ENCODE measurements around the gene SNX8.
"Not testable (repeated sequence)": the region's sequence is repeated elsewhere in the genome, so short reads cannot be mapped to it uniquely, and the experiment has no call there.

Gene SNX8

DNA sequence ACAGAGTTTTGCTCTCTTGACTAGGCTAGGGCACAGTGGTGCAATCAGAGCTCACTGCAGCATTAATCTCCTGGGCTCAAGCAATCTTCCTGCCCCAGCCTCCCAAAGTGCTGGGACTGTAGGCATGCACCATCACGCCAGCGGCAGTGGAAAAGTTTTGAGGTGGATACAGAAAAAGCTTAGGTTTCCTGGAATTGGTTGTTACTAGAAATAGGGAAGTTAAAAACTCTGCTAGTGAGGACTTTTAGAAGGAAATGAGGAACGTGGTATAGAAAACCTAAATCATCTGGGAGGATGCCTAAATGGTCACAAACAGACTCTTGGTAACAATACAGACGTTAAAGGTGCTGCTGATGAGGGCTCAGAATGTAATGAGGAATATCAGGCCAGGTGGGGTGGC, 10.9 kb upstream of the SNX8 start:
- no peak for DNase-seq (ENCODE audit: low read depth)

DNA sequence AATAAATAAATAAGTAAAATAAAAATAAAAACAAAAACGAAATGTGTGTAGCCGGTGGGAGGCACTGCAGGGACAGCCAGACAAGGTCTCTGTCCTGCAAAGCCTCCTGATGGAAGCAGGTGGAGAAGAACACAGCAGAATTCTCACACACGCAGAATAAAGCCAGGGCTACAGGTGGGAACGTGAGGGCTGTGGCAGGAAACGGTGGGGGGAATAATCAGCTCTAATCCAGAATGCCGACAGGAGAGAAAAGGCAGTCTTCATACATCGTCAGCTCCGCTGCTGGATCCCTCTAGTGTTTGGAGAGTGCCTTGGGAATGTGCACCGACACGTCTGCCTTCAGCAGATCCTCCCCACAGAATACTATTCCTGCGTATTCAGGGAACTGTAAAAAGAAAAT, 6.8 kb upstream of the SNX8 start:
- DNase-seq (ENCODE audit: low read depth): no peak

- no peak for DNase-seq (ENCODE audit: low read depth)
Measured at GRCh38 chr7:2317556-2318293, 3.5 kb upstream of the SNX8 start.

GRCh38 chr7:2316578-2316977, 2.3 kb upstream of the SNX8 start:
- DNase-seq (ENCODE audit: low read depth): no peak

DNA sequence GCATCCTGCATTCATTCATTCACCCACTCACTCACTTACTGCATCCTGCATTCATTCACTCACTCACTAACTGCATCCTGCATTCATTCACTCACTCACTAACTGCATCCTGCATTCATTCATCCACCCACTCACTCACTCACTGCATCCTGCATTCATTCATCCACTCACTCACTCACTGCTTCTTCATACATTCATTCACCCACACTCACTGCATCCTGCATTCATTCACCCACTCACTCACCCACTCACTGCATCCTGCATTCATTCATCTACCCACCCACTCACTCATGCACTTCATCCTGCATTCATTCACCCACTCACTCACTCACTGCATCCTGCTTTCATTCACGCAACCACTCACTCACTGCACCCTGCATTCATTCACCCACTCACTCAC, 1.5 kb upstream of the SNX8 start:
- DNase-seq (ENCODE audit: low read depth): no peak

DNA sequence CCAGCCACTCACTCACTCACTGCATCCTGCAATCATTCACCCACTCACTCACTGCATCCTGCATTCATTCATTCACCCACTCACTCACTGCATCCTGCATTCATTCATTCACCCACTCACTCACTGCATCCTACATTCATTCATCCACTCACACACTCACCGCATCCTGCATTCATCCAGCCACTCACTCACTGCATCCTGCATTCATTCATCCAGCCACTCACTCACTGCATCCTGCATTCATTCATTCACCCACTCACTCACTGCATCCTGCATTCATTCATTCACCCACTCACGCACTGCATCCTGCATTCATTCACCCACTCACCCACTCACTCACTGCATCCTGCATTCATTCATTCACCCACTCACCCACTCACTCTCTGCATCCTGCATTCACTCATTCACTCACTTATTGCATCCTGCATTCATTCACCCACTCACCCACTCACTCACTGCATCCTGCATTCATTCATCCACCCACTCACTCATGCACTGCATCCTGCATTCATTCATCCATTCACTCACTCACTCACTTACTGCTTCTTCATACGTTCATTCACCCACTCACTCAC, 802 bp upstream of the SNX8 start:
- DNase-seq (ENCODE audit: low read depth): not testable (repeated sequence)

DNA sequence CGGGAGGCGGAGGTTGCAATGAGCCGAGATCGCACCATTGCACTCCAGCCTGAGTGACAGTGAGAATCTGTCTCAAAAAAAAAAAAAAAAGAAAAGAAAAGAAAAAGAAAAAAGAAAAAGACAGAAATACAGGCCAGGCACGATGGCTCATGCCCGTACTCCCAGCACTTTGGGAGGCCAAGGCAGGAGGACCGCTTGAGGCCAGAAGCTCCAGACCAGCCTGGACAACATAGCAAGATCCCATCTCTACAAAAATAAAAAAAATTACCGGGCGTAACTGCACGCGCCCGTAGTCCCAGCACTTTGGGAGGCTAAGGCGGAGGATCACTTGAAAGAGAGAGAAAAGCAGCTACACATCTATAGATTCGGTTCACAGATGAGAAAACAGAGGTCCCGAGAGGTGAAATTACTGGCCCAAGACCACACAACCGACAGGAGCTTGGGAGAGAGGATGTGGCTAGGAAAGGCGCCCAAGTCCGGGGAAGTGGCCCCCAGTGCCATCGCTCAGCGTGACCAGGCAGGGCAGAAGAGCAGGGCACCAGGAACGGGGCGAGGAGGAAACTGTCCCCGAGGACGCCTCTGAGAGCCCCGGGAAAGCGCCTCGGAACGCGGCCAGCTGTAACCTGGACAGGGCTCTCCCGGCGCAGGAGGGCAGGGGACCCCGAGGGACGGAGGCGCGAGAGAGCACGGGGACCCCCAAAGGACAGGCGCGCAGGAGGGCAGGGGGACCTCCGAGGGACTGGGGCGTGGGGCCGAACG, 612 bp downstream of the SNX8 start:
- no peak for DNase-seq (ENCODE audit: low read depth)

GRCh38 chr7:2312267-2312929, 1.8 kb downstream of the SNX8 start:
- no peak for DNase-seq (ENCODE audit: low read depth)

DNA sequence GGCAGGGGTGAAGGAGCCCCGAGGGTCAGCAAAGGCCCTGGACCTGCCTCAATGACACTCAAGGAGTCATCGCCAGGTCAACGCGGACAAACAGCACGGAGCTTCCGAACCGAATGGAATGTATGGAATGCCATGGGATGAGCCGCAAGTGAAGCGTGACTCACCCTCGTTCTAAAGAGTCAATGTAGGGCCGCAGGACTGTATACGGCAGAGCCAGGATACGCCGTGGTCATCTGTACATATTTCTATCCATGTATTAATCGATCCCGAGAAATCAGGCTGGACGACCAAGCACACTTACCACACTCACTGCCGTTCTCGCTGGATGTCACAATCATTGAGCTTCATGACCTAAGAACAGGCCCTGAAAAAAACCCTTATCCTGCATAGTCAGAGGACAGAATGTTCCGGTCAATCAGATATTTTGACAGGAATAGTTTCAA, 4.3 kb downstream of the SNX8 start:
- no peak for DNase-seq (ENCODE audit: low read depth)

GRCh38 chr7:2307690-2308107, 6.5 kb downstream of the SNX8 start:
- no peak for DNase-seq (ENCODE audit: low read depth)

- DNase-seq (ENCODE audit: low read depth): no peak
Measured at GRCh38 chr7:2306688-2307087, 7.6 kb downstream of the SNX8 start.

GRCh38 chr7:2305258-2305657, 9.0 kb downstream of the SNX8 start:
- DNase-seq (ENCODE audit: low read depth): not testable (repeated sequence)

- DNase-seq (ENCODE audit: low read depth): not testable (repeated sequence)
Measured at GRCh38 chr7:2303520-2303919, 10.7 kb downstream of the SNX8 start.

DNA sequence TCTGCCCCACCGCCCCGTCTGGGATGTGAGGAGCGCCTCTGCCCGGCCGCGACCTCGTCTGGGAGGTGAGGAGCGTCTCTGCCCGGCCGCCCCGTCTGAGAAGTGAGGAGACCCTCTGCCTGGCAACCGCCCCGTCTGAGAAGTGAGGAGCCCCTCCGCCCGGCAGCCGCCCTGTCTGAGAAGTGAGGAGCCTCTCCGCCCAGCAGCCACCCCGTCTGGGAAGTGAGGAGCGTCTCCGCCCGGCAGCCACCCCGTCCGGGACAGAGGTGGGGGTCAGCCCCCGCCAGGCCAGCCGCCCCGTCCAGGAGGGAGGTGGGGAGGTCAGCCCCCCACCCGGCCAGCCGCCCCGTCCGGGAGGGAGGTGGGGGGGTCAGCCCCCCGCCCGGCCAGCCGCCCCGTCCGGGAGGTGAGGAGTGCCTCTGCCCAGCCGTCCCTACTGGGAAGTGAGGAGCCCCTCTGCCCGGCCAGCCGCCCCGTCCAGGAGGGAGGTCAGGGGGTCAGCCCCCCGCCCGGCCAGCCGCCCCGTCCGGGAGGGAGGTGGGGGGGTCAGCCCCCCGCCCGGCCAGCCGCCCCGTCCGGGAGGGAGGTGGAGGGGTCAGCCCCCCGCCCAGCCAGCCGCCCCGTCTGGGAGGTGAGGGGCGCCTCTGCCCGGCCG, 11.4 kb downstream of the SNX8 start:
- DNase-seq (ENCODE audit: low read depth): not testable (repeated sequence)

DNA sequence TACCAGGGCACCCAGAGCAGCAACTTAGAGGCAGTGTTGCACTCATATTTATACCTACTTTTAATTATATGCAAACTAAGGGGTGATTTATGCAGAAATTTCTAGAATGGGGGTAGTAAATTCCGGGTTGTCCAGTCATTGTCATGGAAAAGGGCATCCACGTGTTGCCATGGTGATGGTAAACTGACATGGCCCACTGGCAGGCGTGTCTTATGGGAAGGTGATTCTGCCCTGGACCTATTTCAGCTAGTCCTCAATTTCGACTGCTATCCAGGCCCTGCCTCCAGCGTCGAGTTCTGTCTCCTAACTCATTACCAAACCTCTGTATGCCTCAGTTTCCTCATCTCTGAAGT, 12.8 kb downstream of the SNX8 start:
- no peak for DNase-seq (ENCODE audit: low read depth)

- DNase-seq (ENCODE audit: low read depth): no peak
Measured at GRCh38 chr7:2299870-2300512, 14.2 kb downstream of the SNX8 start.

DNA sequence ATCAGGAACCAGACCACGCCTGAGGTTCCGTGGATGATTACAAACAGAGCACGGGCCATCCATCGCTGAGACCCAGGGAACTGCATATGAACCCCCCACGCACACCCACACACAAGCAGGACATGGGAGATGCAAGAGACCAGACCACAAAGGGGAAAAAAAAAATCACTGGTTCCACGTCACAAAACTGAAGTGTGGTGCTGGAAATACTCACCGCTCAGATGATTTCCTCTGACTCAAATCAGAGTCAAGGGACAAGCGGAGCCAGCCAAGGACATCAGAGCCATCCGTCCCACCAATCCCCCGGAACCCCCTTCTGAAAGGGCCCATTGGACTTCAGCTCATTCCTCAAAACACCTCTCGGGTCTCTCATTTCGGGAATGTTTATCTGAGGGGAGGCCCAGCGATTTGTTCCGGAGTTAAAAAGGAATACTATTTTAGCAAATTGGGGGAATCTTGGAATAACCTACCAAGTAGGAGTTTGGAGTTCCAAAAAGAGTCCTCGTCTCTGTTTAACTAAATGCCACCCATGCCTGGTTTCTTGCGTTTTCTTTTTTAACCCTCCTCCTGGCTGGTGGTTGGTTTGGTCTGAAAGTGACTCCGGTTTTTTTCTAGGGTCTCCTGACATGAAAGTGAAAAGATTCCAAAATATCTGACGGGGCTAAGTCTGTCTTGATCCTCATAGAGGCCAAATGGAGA, 15.0 kb downstream of the SNX8 start:
- no peak for DNase-seq (ENCODE audit: low read depth)

GRCh38 chr7:2296832-2297231, 17.4 kb downstream of the SNX8 start:
- no peak for DNase-seq (ENCODE audit: low read depth)

DNA sequence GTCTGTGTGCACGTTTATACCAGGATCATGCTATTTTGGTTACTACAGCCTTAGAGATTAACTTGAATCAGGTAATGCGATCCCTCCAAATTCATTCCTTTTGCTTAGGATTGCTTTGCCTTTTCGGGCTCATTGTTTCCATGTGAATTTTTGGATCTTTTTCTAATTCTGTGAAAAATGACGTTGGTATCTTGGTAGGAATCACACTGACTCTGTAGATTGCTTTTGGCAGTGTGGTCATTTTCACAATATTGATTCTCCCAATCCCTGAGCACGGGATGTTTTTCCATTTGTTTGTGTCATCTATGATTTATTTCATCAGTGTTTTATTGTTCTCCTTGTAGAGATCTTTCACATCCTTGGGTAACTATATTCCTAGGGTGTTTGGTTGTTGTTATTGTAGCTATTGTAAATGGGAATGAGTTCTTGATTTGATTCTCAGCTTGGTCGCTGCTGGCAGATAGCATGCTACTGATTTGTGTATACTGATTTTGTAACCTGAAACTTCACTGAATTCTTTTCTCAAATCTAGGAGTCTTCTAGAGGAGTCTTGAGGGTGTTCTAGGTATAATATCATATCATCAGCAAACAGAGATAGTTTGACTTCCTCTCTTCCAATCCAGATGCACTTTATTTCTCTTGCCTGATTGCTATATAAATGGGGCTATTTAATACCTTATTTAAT, 18.2 kb downstream of the SNX8 start:
- no peak for DNase-seq (ENCODE audit: low read depth)

DNA sequence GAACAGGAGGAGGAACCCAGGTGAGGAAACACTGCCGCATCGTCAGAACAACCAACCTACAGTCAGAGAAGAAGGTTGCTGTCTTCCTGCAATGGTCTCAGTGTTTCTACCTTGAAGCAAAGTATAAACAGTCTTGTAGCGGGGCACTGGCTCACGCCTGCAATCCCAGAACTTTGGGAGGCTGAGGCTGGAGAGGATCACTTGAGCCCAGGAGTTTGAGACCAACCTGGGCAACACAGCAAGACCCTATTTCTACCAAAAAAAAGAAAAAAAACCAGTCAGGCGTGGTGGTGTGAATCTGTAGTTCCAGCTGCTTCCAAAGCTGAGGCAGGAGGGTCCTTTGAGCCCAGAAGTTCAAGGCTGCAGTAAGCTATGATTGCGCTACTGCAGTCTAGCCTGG, 23.4 kb downstream of the SNX8 start:
- no peak for DNase-seq (ENCODE audit: low read depth)

DNA sequence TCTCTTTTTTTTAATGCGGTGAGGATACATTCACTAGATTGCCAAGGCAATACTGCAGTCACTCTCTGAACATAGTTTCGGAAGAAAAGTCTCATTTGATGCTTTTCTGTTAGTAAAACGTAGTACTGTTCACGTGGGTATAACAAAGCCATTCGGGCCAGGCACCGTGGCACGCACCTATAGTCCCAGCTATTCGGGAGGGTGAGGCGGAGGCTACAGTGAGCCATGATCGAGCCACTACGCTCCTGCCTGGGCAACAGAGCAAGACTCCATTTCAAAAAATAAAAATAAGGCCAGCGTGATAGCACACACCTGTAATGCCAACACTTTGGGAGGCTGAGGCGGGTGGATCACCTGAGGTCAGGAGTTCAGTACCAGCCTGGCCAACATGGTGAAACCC, 24.6 kb downstream of the SNX8 start:
- no peak for DNase-seq (ENCODE audit: low read depth)
